WTC11 (cell line): Measurements from ENCODE around the gene ABCC4. TPM values are rescaled to one million over a fixed set of nuclear protein-coding genes. Genes with fewer than 3 reads are reported as not detected.

Experiments used
- ATAC-seq: fragments of 200-7000 bp; cut with Tn5 transposase; 2 replicates; pipeline ENCODE4 v1.10.0; 2021; ENCODE audit warnings: mild to moderate bottlenecking, moderate library complexity
- CTCF ChIA-PET: fragments of 300-600 bp; sonication (Branson Sonifier 250); formaldehyde crosslinking; loops from one replicate; lab custom pipeline; 2021; ENCODE audit warnings: antibody characterized with exemption; lab: Charles Lee
- POLR2A ChIA-PET: fragments of 350-600 bp; sonication (Branson Sonifier 250); formaldehyde crosslinking; loops from one replicate; lab custom pipeline; 2021; ENCODE audit warnings: antibody characterized with exemption; lab: Charles Lee
- DNase-seq: peaks from one replicate; pipeline ENCODE4 v3.0.0; 2021; ENCODE audit warnings: low spot score
- H3K27ac Mint-ChIP-seq: 2 replicates; pipeline ENCODE4 v1.8.0; 2021; ENCODE audit warnings: mixed read lengths
- H3K27me3 Mint-ChIP-seq: 2 replicates; pipeline ENCODE4 v1.8.0; 2021; ENCODE audit warnings: low read depth, mild to moderate bottlenecking, moderate library complexity, mixed read lengths
- H3K36me3 Mint-ChIP-seq: 2 replicates; pipeline ENCODE4 v1.8.0; 2021; ENCODE audit warnings: mixed read lengths
- H3K4me1 Mint-ChIP-seq: 2 replicates; pipeline ENCODE4 v1.8.0; 2022; ENCODE audit warnings: mixed read lengths
- H3K4me3 Mint-ChIP-seq: 2 replicates; pipeline ENCODE4 v1.8.0; 2021; ENCODE audit warnings: mild to moderate bottlenecking, moderate library complexity, mixed read lengths
- H3K9me3 Mint-ChIP-seq: 2 replicates; pipeline ENCODE4 v1.8.0; 2021; ENCODE audit warnings: mixed read lengths
- ARID4B ChIP-seq: sonication (generic); formaldehyde crosslinking; IDR thresholded peaks from 2 replicates; pipeline ENCODE4 v1.8.0; 2023; ENCODE audit warnings: missing genetic modification reagents, mild to moderate bottlenecking, borderline replicate concordance
- EMX1 ChIP-seq: fragments of 250-450 bp; sonication (Bioruptor Pico); IDR thresholded peaks from 2 replicates; pipeline ENCODE4 v1.8.0; 2021; ENCODE audit warnings: mild to moderate bottlenecking
- ESRRA ChIP-seq: sonication (generic); formaldehyde crosslinking; IDR thresholded peaks from 2 replicates; pipeline ENCODE4 v1.8.1; 2022; ENCODE audit warnings: mild to moderate bottlenecking, missing genetic modification reagents, borderline replicate concordance
- FOXK1 ChIP-seq: sonication (generic); formaldehyde crosslinking; IDR thresholded peaks from 2 replicates; pipeline ENCODE4 v1.8.0; 2022; ENCODE audit warnings: mild to moderate bottlenecking, moderate library complexity, missing genetic modification reagents
- GTF2I ChIP-seq: fragments of 250-450 bp; sonication (Bioruptor Pico); conservative IDR thresholded peaks from 2 replicates; pipeline ENCODE4 v1.4.0; 2021; ENCODE audit warnings: mild to moderate bottlenecking
- HMGA2 ChIP-seq: fragments of 250-450 bp; sonication (Bioruptor Pico); IDR thresholded peaks from 2 replicates; pipeline ENCODE4 v1.4.0; 2021; ENCODE audit warnings: mild to moderate bottlenecking, moderate library complexity
- JAZF1 ChIP-seq: fragments of 250-450 bp; sonication (Bioruptor Pico); IDR thresholded peaks from 2 replicates; pipeline ENCODE4 v1.9.0; 2021; ENCODE audit warnings: moderate library complexity, mild to moderate bottlenecking, inconsistent platforms
- MYBL2 ChIP-seq: sonication (generic); formaldehyde crosslinking; IDR thresholded peaks from 2 replicates; pipeline ENCODE4 v1.8.1; 2023; ENCODE audit warnings: mild to moderate bottlenecking, moderate library complexity, missing genetic modification reagents
- OVOL2 ChIP-seq: fragments of 250-450 bp; sonication (Bioruptor Pico); IDR thresholded peaks from 2 replicates; pipeline ENCODE4 v1.9.0; 2021; ENCODE audit warnings: mild to moderate bottlenecking, borderline replicate concordance
- PRDM15 ChIP-seq: sonication (generic); formaldehyde crosslinking; IDR thresholded peaks from 2 replicates; pipeline ENCODE4 v1.8.0; 2022; ENCODE audit warnings: missing genetic modification reagents
- RORB ChIP-seq: fragments of 250-450 bp; sonication (Bioruptor Pico); IDR thresholded peaks from 2 replicates; pipeline ENCODE4 v1.9.0; 2021; ENCODE audit warnings: mild to moderate bottlenecking
- SMAD4 ChIP-seq: sonication (generic); formaldehyde crosslinking; IDR thresholded peaks from 2 replicates; pipeline ENCODE4 v1.8.0; 2022; ENCODE audit warnings: mild to moderate bottlenecking, missing genetic modification reagents
- ZNF317 ChIP-seq: sonication (generic); formaldehyde crosslinking; IDR thresholded peaks from 2 replicates; pipeline ENCODE4 v1.8.1; 2023; ENCODE audit warnings: low read depth, mild to moderate bottlenecking, moderate library complexity, missing genetic modification reagents, borderline replicate concordance
- ZNF423 ChIP-seq: fragments of 250-450 bp; sonication (Bioruptor Pico); IDR thresholded peaks from 2 replicates; pipeline ENCODE4 v2.1.2; 2022; ENCODE audit warnings: mild to moderate bottlenecking, moderate library complexity
- ZNF512 ChIP-seq: sonication (generic); formaldehyde crosslinking; IDR thresholded peaks from 2 replicates; pipeline ENCODE4 v1.8.1; 2022; ENCODE audit warnings: missing genetic modification reagents, borderline replicate concordance
- ZNF532 ChIP-seq: fragments of 250-450 bp; sonication (Bioruptor Pico); IDR thresholded peaks from 2 replicates; pipeline ENCODE4 v1.9.0; 2021; ENCODE audit warnings: mild to moderate bottlenecking, borderline replicate concordance
- total RNA-seq: library from RNA; stranded (reverse); gene quantifications from 3 replicates; pipeline ENCODE4 v1.2.3, GENCODE V29; 2021

Gene ABCC4
- total RNA-seq, 1 experiment from 2014 or later: 7.2 TPM

- no peak for TF ChIP-seq ARID4B
- no peak for TF ChIP-seq OVOL2 (CRISPR knock-in tag)
- TF ChIP-seq ZNF317 (CRISPR knock-in tag): no peak
These were observed 118.5 kb downstream of the ABCC4 start (continued) for GRCh38 chr13:95182570-95183265.

GRCh38 chr13:95181586-95181985, 119.7 kb downstream of the ABCC4 start:
- TF ChIP-seq GTF2I (CRISPR knock-in tag) (no peak), HMGA2 (CRISPR knock-in tag) (no peak), ZNF423 (CRISPR knock-in tag) (no peak), JAZF1 (no peak), ZNF512 (no peak), MYBL2 (CRISPR knock-in tag) (no peak), EMX1 (CRISPR knock-in tag) (no peak), FOXK1 (no peak), RORB (CRISPR knock-in tag) (no peak), SMAD4 (CRISPR knock-in tag) (no peak)
- DNase-seq (no peak), ATAC-seq (no peak)
- no peak overlapping the region for H3K27ac Mint-ChIP-seq
- ChIA-PET POLR2A (no interaction called here), CTCF (interaction anchor here (0.7 to 1.4 kb wide), 2 partner anchors 10 to 199 kb away, joined by 3 to 4 read pairs; no protein-coding TSS in a partner anchor)
- no peaks in the 10 kb centered on the region for H3K4me1 Mint-ChIP-seq
- no peaks in the 10 kb centered on the region for H3K27me3 Mint-ChIP-seq
- H3K9me3 Mint-ChIP-seq: no peaks in the 10 kb centered on the region
- peaks cover 3% of the 10 kb centered on the region; the same call in 1 of the 2 replicates for H3K36me3 Mint-ChIP-seq
- no peak overlapping the region for H3K4me3 Mint-ChIP-seq

- POLR2A ChIA-PET: interaction anchor here (0.7 kb wide), 1 partner anchor 25 kb away, joined by 3 read pairs; no protein-coding TSS in a partner anchor
- Mint-ChIP-seq H3K4me1 (no peaks in the 10 kb centered on the region), H3K27me3 (no peaks in the 10 kb centered on the region), H3K36me3 (peaks cover 3% of the 10 kb centered on the region; the same call in 1 of the 2 replicates), H3K4me3 (no peak overlapping the region), H3K27ac (no peak overlapping the region), H3K9me3 (no peaks in the 10 kb centered on the region)
- no peak for DNase-seq
- CTCF ChIA-PET: interaction anchor here (0.7 to 2.0 kb wide), 3 partner anchors 8 to 200 kb away, joined by 3 to 7 read pairs (median 4); no protein-coding TSS in a partner anchor
- no peak for ATAC-seq
- TF ChIP-seq ESRRA (CRISPR knock-in tag): no peak
- no peak for TF ChIP-seq ZNF317 (CRISPR knock-in tag)
- TF ChIP-seq PRDM15: no peak
- no peak for TF ChIP-seq ZNF532 (CRISPR knock-in tag)
These were observed 120.6 kb downstream of the ABCC4 start for GRCh38 chr13:95180513-95181245.
